Brain pericyte (primary cell): ENCODE data around the gene RAD51C.
"Not testable (repeated sequence)": the region's sequence is repeated elsewhere in the genome, so short reads cannot be mapped to it uniquely, and the experiment has no call there.

Experiments
- DNase-seq: peaks from one replicate; pipeline ENCODE4 v3.0.0-alpha.2; 2012; ENCODE audit warnings: low read depth, low spot score

Gene RAD51C

GRCh38 chr17:58684003-58684402, 8.4 kb upstream of the RAD51C start:
- no peak for DNase-seq

DNA sequence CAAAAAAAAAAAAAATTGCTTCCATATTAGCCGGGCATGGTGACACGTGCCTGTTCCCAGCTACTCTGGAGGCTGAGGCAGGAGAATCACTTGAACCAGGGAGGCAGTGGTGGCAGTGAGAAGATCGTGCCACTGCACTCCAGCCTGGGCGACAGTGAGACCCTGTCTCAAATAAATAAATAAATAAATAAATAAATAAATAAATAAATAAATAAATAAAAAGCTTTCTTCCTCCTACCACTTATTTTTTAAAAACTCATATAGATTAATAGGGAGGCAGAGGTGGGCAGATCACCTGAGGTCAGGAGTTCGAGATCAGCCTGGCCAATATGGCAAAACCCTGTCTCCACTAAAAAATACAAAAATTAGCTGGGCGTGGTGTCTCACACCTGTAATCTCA, 7.9 kb upstream of the RAD51C start:
- DNase-seq: not testable (repeated sequence)

DNA sequence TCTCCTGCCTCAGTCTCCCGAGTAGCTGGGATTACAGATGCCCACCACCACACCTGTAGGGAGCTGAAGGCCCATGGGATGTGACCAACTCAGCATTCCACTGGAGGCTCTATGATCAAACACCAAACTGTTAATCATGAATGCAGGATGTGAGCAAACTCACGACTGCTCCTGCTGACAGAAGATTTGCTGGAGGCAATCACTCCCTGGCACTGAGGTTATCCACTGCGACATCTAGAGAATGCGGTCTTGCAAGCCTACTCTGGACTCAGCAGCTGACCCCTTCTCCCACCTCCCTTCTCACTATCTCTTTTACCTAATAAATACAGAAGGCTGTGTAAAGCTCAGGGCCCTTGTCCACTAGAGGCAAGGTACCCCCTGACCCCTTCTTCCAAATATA, 5.4 kb upstream of the RAD51C start:
- no peak for DNase-seq

DNA sequence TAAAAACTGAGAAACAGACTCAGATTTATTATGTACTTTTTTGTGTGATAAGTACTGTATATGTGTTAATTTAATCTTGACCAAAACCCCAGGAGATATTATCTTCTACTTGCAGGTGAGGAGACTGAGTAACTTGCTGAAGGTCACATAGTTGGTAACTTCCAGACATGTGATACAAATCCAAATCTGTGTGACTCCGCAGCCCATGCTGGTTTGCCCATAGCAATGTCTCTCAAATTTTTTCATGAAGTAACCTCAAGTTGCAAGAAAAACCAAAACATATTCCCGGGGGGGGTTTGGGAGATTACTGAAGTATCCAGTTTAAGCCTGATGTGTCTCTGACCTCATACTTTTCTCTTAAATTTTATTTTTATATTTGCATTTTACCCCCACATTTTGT, 3.9 kb upstream of the RAD51C start:
- DNase-seq: no peak

DNA sequence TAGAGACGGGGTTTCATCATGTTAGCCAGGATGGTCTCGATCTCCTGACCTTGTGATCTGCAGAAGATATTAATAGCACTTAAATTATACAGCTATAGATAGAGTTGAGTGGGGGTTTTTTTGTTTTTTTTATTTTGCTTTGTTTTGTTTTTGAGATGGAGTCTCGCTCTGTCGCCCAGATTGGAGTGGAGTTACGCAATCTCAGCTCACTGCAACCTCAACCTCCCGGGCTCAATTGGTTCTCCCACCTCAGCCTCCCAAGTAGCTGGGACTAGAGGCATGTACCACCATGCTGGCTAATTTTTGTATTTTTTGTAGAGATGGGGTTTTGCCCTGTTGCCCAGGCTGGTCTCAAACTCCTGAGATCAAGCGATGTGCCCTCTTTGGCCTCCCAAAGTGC, 2.4 kb upstream of the RAD51C start:
- not testable (repeated sequence) for DNase-seq

DNA sequence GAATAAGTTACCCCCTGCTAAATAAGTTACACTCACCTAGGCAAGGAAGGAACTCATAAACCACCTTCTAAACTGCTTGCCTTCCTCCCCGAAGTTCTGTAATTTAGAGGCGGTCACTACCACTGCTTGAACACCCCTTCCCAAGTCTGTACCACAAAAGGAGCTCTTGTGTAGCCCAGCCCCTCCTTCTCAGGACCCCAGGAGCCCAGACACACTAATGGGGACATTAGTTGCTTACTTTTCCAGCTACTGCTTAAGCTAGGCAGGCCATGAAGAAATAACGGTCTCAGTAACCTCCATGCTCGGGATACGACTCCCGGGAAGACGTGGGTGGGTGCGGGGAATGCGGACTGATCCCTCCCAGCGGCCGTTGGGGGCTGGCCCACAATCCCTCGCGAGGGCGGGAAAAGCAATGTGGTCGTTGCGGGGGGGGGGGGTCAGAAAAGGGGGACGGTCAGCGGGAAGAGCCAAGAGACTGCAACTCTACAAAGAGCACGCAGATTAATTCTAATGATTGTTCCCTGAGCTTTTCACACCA, 632 bp upstream of the RAD51C start, which contains the start of gene TEX14:
Gene TEX14 (minus strand): TSS at position 345 of the 538 bp plus-strand sequence. CDS start 40,044 bp downstream, outside the sequence.
- DNase-seq: no peak

DNA sequence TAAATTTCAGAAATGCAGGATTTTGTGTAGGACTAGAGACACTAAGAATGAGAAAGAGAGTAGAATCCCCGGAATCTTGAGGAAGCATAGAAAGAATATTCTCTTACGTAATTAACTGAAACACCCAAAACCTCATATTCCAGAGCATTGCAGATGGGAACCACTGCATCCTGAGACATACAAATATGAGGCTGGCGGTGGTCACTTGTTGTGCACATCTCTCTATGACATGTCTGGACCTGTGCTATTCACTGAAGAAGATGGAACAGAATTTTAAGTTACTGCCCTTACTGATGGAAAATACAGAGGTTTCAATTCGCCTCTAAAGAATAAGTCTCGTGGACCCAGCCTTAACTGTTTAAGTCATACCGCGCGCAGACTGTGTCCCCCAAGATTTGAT, 806 bp downstream of the RAD51C start:
- no peak for DNase-seq

- no peak for DNase-seq
These were observed 1.3 kb downstream of the RAD51C start for GRCh38 chr17:58693751-58694150.

DNA sequence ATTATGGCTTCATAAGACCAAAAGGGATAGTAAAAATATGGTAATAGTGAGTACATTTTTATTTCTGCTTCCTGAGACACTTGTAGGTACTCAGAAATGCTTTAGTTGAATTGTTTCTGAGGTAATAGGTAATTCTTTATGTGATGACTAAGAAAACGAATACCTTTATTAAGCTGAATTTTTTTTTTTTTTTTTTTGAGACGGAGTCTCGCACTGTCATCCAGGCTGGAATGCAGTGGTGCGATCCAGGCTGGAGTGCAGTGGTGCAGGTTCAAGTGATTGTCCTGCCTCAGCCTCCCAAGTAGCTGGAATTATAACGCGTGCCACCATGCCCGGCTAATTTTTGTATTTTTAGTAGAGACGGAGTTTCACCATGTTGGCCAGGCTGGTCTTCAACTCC, 1.9 kb downstream of the RAD51C start:
- no peak for DNase-seq

DNA sequence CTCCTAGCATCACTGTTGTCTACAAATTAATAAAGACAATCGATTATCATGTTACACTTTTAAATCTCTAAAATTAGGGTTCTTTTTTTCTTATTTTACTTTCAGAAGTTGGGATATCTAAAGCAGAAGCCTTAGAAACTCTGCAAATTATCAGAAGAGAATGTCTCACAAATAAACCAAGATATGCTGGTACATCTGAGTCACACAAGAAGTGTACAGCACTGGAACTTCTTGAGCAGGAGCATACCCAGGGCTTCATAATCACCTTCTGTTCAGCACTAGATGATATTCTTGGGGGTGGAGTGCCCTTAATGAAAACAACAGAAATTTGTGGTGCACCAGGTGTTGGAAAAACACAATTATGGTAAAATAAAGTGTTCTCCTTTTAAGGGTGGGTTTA, 2.4 kb downstream of the RAD51C start:
- DNase-seq: no peak

- DNase-seq: no peak
These were observed 7.4 kb downstream of the RAD51C start for GRCh38 chr17:58699771-58700170.

DNA sequence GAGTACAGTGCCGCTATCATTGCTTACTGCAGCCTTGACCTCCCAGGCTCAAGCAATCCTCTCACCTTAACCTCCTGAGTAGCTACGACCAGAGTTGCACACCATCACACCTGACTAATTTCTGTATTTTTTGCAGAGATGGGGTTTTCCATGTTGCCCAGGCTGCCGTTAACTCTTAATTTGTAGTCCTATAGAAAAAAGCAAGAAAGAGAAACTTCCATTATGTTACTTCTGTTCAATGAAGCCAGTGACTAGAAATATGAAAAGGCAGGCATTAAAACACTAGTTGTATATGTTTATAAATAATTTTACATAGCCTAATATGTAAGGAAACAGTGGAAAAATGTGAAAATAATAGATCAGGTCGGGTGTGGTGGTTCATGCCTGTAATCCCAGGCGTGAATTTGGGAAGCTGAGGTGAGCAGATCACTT, 9.7 kb downstream of the RAD51C start:
- no peak for DNase-seq

GRCh38 chr17:58702708-58703107, 10.3 kb downstream of the RAD51C start:
- no peak for DNase-seq

DNA sequence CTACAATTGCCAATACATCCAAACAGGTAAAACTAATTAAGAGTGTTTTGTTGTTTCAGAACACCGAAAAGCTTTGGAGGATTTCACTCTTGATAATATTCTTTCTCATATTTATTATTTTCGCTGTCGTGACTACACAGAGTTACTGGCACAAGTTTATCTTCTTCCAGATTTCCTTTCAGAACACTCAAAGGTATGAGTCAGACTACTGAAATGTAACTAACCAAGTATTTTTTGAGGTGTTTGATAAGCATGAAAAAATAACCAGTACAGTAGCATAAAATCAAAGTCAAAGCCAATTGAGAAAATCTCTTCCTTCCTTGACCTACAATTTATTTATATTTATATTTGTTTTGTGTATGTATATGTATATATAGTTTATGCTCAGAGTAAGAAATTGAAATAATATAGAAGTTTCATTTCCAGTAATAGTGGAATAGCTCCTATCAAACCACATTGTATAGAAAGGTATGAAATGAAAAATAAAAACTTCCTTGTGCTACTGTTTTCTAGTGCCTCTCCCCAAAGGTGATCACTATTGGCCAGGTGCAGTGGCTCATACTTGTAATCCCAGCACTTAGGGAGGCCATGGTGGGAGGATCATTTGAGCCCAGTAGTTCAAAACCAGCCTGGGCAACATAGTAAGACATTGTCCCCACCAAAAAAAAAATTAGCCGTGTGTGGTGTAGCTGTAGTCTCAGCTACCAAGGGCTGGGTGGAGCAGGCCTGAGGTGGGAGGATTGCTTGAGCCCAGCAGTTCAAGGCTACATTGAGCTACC, 10.9 kb downstream of the RAD51C start:
- no peak for DNase-seq

- DNase-seq: no peak
These were observed 11.5 kb downstream of the RAD51C start for GRCh38 chr17:58703916-58704286.

DNA sequence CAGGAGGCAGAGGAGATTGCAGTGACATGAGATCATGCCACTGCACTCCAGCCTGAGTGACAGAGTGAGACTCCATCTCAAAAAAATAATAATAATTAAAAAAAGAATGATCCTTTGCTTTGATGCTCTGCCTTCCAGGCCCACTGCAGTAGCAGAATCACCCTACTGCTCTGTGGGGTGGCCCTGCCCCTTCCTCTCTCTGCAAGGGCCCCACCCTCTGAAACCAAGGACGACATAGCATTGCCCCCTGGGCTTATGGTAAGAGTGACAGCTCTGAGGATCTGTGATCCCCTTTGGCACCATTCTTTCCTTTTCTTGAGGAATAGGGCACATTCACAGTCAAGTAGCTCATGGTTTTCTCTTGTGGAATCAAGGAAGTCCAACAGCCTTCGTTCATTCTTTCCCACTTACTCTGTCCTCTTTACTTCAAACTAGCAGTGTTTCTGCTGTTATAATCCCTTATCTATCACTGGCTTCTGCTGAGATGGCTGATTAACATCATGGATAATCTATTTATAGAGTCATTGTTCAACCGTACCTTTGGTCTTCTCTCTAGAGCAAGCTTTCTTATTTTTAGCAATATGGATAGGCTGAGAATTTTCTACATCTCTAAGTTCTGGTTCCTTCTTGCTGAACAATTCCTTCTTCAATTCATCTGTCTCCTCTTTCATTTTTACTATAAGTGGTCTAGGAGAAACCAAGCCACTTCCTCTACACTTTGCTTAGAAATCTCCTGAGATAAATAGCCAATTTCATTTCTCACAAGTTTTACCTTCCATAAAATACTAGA, 14.1 kb downstream of the RAD51C start:
- no peak for DNase-seq

DNA sequence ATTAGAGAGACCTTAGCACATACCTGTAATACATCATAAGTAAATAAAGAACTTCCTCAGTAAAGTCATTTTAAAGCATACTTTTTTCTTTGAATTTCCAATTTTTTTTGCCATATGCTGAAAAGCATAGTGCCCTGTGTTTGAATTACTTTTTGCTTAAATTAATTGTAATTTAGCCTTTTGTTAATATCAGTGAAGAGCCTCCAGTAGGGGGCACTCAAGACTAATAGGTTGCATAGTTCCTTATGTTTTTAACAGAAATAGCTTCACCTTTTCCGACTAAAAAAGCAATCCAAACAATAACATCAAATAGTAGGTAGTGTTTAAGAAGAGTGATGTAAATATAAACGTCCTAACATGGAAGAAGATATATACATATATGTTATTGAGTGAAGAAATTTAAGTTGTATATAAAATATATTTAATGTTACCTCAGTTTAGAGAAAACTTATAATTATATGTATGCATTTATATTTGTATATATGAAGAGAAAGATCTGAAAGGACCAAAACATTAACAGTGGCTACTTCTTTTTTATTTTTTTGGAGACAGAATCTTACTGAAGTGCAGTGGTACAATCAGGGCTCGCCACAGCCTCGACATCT, 18.6 kb downstream of the RAD51C start:
- peak; percentile 5 for DNase-seq

- no peak for DNase-seq
These were observed 29.9 kb downstream of the RAD51C start for GRCh38 chr17:58722274-58722673.

DNA sequence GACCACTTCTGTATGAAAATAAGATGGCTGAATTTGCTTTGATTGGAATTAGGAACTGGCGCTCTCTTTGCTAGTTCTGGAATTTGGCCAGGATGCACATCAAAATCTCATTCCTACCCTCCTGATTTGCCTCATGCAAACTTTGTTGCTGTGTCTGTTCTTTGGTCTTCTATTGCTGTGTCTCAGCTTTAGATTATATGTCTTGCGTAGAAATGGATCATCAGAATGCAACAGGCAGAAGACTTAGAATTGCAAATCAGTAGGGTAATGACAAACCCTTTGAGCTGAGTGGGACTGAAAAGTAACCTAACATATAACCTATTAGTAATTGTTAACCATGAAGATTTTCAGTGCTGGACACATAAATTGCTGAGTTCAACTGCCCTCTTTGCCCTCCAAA, 30.3 kb downstream of the RAD51C start:
- DNase-seq: no peak

- no peak for DNase-seq
These were observed 36.4 kb downstream of the RAD51C start for GRCh38 chr17:58728798-58729197.

- no peak for DNase-seq
These were observed 38.5 kb downstream of the RAD51C start for GRCh38 chr17:58730937-58731336.

DNA sequence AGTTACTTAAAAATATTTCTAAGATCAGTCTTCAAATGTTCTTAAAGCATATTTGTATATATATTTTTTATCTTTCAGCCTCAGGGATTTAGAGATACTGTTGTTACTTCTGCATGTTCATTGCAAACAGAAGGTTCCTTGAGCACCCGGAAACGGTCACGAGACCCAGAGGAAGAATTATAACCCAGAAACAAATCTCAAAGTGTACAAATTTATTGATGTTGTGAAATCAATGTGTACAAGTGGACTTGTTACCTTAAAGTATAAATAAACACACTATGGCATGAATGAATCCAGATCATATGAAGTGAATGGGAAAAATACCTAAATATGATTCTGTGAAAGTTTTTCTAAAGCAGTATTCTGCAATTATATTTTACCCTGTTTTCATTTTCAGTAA, 41.6 kb downstream of the RAD51C start:
- DNase-seq: no peak
